CD4-positive, alpha-beta T cell treated with Interleukin-17A for 1 hour (primary cell): ENCODE data around the gene MTCH1.

ENCODE experiments used
- DNase-seq: peaks from one replicate; pipeline ENCODE4 v3.0.0-alpha.2; 2020

The MTCH1 gene

DNA sequence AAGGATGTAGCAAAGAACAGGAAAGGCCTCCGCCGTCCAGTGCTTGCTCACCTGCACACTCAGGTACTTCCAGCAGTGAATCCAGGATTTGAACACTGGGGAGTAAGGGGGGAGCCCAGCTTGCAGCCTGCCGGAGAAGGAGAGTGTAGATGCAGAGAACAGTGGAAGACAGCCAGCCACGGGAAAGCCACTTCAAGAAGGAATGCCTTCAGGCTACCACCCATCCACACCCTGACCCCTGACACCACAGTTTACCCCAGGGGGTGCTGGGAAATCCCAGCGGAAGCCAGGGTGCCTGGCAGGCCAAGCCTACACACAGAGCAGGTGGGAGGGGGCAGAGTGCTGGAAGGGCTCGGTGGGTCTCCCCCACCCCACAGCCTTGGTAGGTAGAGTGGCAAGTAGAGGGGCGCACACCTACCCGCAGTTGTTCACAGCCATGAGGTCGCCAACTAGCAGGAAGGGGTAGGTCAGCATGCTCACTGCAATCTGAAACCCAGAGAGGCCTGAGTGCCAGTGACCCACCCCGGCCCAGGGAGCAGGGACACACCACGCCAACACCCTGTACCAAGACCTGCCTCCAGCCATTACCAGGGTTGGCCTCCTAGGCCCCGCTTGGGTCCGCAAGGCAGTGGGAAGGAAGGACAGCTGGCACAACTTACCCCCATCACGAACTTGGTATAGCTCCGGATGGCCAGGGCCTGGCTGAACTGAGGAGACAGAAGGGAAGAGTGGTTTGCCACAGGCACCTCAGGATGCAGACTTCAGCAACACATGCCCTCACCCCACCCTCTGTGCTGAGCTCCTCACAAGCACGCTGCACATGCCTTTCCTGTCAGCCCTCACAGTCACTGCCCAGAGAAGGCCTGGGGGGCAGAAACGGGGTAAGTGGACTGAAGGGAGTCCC is 15.8 kb downstream of the MTCH1 start:
- DNase-seq: no peak

GRCh38 chr6:36969240-36969691 is 16.7 kb downstream of the MTCH1 start:
- DNase-seq: no peak

DNA sequence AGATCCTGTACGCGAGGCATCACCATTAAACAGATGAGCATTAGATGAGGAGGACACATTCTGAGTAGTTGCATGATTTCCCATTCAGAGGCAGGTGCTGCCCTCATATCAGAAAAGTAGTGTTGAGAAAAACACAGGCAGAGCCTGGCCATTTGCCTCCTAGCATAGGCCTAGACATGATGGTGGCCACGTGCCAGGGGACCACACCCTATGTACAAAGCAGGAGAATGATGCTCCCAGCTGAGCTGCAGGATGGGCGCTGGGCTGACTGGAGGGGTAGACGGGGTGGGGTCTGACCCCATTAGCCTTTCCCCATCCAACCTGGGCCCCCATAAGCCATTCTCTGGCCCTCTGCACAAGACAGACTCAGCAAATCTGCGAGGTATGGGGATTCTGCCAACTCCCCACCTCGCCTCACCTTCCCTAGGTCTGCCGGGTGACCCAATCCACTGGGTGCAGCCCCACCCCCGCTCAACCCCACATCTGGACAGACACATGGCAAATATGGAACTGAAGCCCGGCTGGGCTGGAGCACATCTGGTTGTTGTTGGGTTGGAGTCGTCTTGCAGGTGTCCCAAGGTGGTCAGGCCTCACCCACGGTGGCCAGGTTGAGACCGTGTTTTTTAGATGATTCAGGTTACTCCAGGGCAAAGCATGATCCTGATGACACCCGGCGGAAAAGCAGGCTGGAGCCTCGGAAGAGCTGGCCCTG is 17.6 kb downstream of the MTCH1 start:
- no peak for DNase-seq

- DNase-seq: no peak
These were observed 18.2 kb downstream of the MTCH1 start for GRCh38 chr6:36967757-36968156.

- no peak for DNase-seq
These were observed 18.7 kb downstream of the MTCH1 start for GRCh38 chr6:36967301-36967700.

- DNase-seq: no peak
These were observed 21.1 kb downstream of the MTCH1 start for GRCh38 chr6:36964908-36965307.

GRCh38 chr6:36964349-36964748 is 21.6 kb downstream of the MTCH1 start:
- DNase-seq: no peak

DNA sequence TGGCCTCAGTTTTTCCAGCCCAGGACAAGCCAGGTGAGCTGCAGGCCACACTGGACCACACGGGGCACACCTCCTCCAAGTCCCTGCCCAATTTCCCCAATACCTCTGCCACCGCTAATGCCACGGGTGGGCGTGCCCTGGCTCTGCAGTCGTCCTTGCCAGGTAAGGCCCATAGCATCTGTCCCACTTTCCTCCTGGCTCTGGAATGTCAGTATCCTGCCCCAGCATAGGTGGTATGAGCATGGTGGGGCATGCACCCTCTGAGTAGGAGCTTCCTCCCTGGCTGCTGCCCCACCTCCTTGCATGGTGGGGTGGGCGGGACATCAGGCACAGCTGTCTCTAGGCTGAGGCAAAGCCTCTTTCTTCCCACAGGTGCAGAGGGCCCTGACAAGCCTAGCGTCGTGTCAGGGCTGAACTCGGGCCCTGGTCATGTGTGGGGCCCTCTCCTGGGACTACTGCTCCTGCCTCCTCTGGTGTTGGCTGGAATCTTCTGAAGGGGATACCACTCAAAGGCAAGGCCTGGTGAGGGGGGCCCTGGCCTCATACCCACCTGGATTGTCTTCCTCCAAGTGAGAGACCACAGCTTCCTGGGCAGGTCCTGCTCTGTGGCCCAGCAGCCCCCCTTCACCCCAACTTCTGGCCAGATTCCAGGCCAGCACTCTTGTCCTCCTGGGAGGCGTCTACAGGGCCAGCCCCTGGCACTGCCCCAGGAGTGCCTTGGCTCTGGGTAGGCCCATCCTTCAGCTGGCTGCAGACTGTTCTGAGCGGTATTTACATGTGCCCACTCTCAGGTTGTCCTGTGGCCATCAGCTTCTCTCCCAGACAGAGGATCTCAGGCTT is 22.3 kb downstream of the MTCH1 start:
- peak; percentile 68 for DNase-seq

DNA sequence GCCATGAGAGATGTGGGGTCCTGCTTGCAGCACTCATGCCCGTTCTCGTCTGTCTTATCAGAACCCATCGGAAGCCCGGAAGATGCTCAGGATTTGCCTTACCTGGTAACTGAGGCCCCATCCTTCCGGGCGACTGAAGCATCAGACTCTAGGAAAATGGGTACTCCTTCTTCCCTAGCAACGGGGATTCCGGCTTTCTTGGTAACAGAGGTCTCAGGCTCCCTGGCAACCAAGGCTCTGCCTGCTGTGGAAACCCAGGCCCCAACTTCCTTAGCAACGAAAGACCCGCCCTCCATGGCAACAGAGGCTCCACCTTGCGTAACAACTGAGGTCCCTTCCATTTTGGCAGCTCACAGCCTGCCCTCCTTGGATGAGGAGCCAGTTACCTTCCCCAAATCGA is 23.1 kb downstream of the MTCH1 start:
- DNase-seq: peak; percentile 93

DNA sequence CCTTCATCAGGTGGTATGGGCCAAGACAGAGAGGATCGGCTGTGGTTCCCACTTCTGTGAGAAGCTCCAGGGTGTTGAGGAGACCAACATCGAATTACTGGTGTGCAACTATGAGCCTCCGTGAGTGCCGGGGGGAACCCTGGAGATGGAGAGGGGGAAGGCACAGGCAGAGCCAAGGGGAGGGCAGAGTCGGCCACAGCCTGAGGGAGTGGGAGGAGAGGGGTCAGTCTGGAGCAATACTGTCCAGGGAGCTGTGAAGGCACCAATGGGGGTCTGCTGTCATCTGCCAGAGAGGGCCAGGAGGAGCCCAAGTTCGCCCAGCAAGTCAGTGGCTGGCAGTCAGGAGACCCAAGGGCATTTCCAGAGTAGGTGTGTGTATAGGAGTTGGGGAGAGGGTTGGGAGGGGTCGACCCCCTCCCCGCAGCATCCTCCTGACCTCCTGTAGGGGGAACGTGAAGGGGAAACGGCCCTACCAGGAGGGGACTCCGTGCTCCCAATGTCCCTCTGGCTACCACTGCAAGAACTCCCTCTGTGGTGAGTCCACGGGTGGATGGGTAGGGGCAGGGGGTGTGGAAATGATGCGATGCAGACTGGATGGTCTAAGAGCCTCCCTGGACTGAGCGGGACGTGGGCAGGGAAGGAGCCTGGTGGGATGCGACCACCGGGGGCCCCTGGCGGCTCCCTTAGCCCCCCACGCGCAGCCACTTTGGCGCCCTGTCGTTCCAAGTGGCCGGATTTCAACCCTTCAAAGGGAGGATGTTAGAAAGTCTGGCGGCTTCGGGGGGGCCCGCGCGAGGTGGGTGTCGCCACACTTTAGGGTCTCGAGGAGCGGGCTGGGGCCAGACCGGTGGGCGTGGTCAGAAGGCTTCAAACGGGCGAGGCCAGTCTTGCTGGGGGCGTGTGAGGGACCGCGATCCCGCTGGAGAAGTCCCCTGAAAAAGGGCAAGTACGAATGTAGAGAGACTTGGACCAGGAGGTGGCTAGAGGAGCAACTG is 24.3 kb downstream of the MTCH1 start:
- DNase-seq: no peak

DNA sequence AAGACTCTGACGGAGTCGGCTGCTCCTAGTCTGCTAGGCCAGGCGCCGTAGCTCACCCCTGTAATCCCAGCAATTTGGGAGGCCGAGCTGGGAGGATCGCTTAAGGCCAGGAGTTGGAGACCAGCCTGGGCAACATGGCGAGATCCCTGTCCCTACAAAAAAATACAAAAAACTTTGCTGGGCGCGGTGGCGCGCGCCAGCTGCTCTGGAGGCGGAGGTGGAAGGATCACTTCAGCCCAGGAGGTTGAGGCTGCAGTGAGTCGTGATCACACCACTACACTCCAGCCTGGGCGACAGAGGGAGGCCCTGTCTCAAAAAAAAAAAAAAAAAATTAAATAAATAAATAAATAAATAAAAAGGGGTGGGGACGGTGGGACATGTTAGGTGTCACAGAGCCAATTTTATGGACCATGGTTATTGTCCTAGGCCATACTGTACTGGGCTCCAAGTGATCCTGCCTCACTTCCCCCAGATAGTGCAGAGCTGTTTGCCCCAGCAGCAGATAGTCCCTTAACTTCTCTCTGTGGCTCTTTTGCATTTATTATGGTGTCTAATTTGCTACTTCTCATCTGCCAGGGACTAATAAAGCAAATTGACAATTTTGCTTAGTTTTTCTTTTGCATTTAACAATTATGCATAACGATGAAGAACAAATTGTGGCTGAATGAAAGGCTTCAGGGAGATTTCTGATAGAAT is 26.3 kb downstream of the MTCH1 start:
- no peak for DNase-seq

DNA sequence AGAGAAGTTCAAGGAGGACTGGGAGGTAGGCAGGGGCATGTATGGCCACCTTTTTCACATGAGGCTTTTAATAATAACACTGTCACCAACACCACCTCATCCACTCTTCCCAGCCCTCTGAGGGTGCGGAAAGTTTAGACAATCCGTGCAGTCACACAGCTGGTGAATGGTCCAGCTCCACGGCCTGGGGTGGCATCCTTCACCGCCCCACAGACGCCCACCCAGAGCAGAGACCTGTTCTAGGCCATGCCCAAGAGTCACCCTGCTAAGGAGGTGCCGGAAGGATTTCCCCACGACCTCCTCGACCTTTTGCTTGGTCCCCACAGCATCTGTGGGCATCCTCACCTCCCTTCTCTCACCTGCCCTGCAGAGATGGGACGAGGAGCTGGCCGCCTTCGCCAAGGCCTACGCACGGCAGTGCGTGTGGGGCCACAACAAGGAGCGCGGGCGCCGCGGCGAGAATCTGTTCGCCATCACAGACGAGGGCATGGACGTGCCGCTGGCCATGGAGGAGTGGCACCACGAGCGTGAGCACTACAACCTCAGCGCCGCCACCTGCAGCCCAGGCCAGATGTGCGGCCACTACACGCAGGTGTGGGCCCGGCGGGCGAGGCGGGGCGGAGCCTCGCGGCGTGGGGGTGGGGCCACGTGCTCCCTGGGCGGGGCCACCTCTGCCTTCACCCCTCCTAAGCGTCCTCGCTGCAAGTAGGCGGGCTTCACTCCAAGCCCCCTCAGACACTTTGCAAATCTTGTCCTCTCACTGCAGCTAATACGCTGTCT is 27.0 kb downstream of the MTCH1 start:
- no peak for DNase-seq

- DNase-seq: no peak
These were observed 28.2 kb downstream of the MTCH1 start for GRCh38 chr6:36957773-36958271.

DNA sequence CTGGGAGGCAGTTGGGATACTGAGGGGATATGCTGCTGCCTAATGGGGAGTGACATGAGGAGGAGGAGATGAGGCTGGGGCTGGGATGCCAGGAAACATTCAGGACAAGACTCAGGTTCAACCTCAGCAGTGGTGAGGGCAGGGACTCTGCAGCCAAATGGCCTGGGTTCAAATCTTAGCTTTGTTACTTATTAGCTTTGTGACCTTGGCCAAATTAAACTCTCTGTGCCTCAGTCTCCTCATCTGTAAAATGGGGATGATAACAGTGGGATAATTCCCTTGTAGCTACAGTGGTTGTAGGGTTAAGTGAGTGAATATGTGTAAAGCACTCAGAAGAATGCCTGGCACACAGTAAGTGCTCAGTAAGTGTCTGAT is 29.6 kb downstream of the MTCH1 start:
- DNase-seq: no peak

GRCh38 chr6:36955671-36956445 is 30.1 kb downstream of the MTCH1 start:
- DNase-seq: no peak

DNA sequence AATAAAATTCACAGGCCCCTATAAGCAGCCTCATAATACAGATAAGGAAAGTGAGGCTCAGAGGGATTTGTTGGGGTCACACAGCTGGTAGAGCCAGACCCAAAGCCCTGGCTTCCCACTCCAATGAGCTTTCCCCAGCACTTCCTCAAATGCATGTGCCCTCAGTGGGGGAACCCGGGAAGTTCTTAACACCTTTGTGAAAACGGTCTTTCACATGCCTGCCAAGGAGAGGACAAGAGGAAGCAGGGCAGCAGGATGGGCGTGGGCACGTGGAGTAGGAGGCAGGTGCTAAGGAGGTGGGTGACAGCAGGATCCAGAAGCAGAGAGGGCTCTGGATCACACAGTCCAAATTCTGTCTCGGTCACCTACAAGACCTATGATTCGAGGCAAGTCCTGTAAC is 30.9 kb downstream of the MTCH1 start:
- no peak for DNase-seq

DNA sequence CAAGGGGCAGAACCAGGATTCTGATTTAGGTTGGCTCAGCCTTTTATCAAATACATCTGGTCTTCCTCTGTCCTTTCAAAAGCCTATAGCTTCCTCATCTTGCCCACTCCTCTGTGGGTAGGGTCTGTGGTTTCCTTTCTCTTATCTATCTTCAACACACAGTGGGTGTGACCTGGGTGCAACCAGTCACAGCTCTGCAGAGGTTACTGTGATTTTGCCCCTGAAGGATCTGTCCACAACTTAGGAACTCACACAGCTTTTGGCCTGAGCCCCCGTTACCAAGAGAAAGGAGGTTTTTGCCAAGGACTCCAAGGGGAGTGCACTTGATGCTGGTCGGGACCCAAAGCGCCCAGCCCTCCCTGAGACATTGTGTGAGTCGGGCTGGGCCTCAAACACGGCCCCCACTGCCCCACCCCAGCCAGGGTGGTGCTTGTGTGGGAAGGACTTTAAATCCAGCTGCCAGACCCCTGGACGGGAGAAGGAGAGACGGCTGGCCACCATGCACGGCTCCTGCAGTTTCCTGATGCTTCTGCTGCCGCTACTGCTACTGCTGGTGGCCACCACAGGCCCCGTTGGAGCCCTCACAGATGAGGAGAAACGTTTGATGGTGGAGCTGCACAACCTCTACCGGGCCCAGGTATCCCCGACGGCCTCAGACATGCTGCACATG is 31.6 kb downstream of the MTCH1 start, which contains the start of gene PI16:
TSS of gene PI16 (plus strand) at position 477 of the 670 bp plus-strand sequence. CDS start at position 500, 23 bp downstream.
- DNase-seq: peak; percentile 60

DNA sequence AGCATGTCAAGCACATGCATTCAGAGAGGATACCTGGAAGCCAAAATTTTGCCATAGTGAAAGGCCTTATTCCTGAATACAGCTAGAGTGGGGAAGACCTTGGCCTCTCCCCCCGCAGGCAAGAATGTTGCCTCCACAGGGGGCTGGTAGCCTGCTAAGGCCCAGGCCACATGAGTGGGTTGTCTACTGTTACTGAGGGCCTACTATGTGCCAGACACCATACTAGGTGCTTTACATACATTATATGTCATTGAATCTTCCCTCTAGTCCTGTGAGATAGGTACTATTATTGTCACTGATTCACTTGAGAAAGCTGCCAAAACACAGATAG is 32.1 kb downstream of the MTCH1 start:
- DNase-seq: no peak

DNA sequence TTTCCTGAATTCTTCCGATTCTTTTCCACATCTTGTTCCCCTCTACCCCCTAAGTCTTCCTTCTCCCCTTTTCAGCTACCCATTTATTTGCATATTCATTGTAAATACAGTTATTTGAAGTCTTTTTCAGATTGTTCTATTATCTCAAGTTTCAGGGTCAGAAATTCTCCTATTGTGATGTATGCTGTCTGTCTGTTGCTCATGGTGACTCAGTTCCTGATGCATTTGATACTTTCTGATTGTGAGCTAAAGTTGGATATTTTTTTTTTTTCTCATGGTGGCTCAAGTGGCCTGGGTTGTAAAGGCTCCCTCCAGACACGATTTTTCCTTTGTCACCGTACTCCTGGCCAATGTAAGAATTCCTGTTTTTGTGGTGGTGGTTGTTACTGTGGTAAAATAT is 36.4 kb downstream of the MTCH1 start:
- no peak for DNase-seq
